NCI-H2029 (cell line): ENCODE measurements around the gene MAP2K5.

ENCODE experiments used
- DNase-seq: peaks from one replicate; lab custom pipeline; 2025; lab: John Stamatoyannopoulos, UW

The MAP2K5 gene

DNA sequence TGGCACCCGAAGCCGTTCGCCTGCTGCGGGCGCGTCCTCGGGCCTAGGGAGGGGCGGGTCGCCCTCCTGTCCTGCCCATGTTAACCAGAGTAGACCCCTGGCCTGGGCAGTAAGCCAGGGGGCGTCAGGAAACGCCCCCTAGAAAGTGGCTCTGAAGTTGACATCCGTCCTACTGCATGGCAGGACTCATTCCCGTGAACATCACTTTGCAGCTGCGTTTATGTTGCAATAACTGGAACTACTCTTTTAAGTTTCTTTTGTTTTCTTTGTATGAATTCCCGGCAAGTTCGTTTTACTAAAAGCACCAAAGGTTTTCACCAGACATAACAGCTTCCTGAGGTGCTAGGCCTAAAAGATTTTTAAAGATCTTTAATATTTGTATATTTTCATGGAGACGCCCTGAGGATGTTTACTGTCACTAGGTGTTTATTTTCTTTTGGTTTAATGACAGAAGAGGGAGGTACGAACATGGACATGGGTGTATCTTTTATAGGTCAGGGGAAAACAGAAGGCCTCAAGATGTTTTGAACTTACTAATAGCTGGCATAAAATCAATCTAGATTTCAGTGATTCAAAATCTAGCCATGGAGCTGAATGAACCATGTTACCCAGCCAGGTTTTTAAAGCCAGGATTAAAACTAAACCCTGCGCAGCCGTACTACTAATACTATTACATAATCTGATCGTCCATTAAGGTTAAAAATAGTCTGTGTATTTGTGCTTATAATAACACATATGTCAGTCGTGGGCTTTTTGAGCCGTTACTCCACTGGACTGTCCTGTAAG is 20.5 kb upstream of the MAP2K5 start:
- no peak for DNase-seq

DNA sequence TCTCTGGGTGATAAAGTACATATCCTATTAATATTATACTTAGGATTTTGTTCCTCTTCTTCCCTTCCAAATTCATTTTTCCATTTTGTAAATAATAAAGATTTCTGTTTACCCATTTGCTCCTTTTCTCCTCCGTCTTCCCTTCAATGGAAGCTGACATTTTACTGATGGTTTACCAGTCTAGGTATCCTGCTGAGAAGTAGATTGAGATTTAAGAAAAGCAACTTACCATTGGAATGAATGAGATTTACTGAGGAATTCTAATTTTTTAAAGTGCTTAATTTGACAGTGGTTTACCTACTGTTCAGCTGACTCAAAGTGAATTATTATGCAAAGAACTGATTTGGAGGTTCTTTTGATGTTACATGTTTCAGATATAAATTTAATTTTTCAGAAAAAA is 19.2 kb upstream of the MAP2K5 start:
- no peak for DNase-seq

- no peak for DNase-seq
Observed at GRCh38 chr15:67524235-67524634, 18.3 kb upstream of the MAP2K5 start.

DNA sequence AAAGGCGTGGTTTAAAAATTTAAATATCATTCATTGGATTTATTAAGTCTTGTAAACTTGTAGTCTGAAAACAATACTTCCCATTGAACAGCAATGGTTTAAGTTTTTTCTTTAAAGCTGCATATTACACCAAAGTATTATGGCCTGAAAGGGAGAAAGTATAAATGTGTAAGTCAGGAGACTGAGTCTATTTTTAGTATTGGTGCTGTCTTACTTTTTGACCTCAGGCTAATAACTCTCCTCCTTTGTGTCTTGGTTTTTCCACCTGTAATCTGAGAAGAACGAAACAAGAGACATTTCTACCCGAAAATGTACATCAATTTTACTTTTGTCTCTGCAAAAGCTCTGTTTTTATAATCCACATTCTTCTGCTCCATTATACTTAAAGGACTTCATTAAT is 14.0 kb upstream of the MAP2K5 start:
- no peak for DNase-seq

DNA sequence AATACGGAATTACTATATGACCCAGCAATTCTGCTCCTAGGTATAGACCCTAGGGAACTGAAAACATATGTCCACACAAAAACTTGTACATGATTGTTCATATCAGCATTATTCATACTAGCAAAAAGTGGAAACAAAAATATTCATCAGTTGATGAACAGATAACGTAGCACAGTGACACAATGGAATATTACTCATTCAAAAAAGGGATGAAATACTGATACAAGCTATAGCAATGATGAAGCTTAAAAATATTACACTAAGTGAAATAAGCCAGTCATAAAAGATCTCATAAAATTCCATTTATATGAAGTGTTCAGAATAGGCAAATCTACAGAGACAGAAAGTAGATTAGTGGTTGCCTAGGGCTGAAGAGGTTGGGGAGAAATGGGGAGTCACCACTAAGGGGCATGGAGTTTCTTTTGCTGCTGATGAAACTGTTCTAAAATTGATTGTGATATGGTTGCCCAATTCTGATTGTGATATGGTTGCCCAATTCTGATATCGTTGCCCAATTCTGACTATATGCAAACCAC is 11.1 kb upstream of the MAP2K5 start:
- DNase-seq = no peak

DNA sequence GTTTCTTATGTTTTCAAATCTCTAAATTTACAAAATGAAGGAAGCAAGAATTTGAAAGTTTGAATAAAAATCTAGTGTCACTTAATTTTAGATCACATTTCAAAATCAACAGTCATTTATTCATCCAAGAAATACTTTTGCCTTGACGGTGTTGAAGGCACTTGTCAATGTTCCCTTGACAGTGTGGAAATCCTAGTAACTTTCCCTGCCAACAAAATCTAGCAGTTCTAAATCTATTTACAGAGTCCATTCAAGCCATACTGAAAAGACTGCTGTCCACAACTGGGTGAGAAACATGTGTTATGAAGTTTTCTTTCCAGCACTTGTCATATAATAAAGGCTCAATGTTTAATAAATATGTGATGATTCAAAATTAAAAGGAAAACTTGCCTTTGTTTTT is 8.6 kb upstream of the MAP2K5 start:
- no peak for DNase-seq

GRCh38 chr15:67534360-67534759 is 8.1 kb upstream of the MAP2K5 start:
- no peak for DNase-seq

DNA sequence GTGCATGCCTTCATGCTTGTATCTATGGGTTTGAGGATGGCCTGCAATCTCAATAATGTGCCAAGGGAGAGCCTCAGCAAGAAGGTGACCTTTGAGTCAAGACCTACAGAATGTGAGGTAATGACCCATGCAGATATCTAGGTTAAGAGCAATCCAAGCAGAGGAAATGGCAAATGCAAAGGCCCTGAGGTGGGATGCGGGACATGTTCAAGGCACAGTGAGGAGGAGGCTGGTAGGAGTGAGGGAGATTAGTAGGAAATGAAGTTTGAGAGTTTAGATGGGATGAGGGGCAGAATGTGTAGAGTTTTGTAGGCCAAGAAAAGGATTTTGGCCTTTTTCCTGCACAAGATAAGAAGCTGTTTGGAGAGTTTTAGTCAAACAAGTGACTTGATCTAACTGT is 4.7 kb upstream of the MAP2K5 start:
- DNase-seq = no peak

DNA sequence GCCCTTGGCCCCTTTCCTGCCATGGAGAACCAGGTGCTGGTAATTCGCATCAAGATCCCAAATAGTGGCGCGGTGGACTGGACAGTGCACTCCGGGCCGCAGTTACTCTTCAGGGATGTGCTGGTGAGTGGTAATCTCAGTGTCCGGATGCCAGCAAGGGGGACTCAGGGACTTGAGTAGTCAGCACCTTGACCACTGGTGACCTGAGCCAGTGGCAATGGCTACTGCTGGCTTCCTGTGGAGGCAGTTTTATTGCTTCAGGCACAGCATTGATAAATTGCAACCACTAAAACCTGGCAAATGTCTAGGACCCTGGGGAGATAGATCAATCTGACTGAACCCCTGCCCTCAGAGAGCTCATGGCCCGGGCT is 830 bp downstream of the MAP2K5 start:
- no peak for DNase-seq

DNA sequence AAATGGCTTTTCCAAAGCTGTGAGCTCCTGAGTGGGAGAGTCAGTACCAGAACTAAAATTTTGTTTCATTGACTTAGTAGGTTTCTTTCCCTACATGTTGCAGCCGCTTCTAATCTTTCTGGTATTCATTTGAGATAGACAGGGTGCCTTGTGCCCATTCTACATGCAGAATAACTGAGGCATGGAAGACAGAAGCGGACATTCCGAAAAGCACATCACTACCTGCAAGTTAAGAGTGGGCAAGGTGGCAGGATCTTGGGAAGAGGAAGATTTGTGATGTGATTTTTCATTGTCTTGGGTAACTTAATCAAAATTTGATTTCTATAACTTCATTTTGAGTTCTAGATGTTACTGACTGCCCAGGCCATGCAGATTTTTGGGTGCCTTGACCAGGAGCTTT is 2.0 kb downstream of the MAP2K5 start:
- no peak for DNase-seq

- DNase-seq = no peak
Observed at GRCh38 chr15:67545864-67546263, 3.4 kb downstream of the MAP2K5 start.

- no peak for DNase-seq
Observed at GRCh38 chr15:67547064-67547463, 4.6 kb downstream of the MAP2K5 start.

DNA sequence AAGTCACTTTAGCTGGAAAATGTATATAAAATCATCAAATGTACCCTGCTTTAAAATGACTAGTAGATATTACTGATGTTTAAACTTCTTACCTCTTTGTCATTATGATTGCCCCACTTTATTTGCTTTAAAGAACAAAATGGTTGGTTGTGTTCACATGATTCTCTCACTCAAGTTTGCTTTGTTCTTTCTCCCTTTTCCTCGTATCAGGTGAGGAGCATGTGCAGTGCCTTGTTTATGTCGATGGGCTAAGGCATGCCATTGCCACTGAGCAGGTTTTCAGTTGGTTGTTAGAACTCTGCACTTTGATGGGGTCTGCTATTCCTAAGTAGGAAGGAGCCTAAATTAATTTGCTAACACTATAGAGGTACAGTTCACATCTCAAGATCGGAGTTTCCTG is 5.3 kb downstream of the MAP2K5 start:
- no peak for DNase-seq

GRCh38 chr15:67548236-67548852 is 5.8 kb downstream of the MAP2K5 start:
- no peak for DNase-seq

- DNase-seq = no peak
Observed at GRCh38 chr15:67548862-67549651, 6.6 kb downstream of the MAP2K5 start.

- DNase-seq = no peak
Observed at GRCh38 chr15:67549736-67550135, 7.2 kb downstream of the MAP2K5 start.

DNA sequence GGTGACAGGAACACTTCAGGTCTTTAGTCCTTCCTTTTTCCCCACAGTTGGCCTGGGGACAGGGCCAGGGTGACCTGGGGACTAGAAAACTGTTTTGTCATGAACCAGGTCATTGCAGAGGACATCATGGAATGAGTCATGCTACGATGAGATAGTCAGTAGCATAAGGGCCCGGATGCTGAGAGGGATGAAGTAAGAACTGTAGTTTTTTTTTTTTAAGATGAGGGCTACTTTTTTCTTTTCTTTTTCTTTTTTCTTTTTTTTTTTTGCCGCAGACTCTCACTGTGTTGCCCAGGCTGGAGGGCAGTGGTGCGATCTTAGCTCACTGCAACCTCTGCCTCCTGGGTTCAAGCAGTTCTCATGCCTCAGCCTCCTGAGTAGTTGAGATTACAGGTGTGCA is 8.0 kb downstream of the MAP2K5 start:
- no peak for DNase-seq

- DNase-seq = no peak
Observed at GRCh38 chr15:67551207-67551743, 8.8 kb downstream of the MAP2K5 start.

GRCh38 chr15:67554580-67554979 is 12.1 kb downstream of the MAP2K5 start:
- no peak for DNase-seq

DNA sequence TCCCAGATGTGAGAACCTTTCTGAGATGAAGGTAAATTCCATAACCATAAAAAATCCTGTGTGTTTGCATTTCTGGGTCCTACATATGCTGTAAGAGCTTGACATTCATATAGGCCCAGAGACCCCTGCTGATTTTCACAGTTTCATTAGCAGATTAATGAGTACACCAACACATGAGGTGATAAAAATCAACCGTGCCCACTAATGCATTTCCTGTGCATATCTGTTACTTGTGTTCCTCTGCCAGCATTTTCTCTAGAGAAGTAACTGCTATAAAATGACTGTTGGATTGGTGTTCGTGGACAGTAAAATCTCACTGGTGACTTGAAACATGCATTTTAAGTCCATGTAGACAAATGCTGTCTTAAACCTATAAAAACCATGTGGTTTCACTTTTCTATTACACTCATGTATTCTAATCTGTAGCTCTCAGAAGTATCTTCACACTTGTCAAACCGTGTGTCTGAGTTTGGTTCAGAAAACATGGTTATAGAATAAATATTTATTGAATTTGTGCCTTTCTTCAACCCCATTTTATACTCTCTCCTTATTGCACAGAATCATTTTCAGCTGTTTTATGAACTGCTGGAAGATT is 14.6 kb downstream of the MAP2K5 start:
- no peak for DNase-seq

DNA sequence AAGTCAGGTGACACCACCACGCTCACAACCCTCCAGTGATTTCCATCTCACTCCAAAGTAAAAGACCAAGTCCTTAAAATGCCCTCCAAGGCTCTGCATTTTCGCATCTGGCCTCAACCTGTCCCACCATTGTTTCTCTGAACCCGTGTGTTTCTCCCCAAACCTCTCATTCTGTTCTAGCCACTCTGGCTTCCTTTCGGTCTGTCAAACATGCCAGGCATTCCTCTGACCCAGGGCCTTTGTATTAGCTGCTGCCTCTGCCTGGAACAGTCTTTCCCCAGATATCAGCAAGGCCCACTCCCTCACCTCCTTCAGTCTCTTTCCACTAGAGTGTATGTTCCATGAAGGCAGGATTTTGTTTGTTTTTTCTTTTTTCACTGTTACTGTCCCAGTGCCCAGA is 16.0 kb downstream of the MAP2K5 start:
- no peak for DNase-seq

GRCh38 chr15:67559158-67559557 is 16.7 kb downstream of the MAP2K5 start:
- DNase-seq = no peak
